ENCODE data around the gene LYPD6B.

Gene LYPD6B

DNA sequence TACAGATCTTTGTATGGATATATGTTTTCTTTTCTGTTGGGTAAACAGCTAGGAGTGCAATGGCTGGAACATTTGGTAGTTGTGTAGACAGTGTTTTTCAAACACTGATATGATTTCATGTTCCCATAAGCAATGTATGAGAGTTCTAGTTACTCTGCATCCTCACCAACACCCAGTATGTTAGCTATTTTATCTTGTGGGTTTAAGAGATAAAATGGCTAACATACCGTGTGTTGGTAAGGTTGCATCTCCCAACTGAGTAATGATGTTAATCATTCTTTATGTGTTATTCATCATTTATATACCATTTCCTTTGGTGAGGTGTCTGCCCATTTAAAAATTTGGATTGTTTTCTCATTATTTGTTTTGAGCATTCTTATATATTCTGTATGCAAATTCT, 65.7 kb downstream of the LYPD6B start:
- DNase-seq (ENCODE audit: low read depth in 4 of 4, low spot score in 1 of 4): no peak

DNA sequence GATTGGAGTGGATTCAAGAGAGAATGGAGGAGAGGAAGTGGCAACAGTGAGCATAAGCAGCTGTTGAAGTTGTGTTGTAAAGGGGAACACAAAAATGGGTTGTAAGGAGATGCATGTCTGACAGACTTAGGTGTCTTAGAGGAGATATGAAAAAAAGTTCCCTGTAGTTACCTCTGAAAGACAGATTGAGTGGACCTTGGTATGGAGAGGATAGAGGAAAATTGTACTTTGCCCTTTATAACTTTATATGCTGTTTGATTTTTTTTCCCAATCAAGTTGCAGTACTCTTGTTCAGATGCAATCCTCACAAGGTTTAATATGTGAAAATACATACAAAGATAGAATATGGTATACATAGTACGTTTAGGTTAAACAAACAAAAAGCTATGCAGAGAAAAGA, 73.6 kb downstream of the LYPD6B start:
- no peak for DNase-seq (ENCODE audit: low read depth in 4 of 4, low spot score in 1 of 4)

DNA sequence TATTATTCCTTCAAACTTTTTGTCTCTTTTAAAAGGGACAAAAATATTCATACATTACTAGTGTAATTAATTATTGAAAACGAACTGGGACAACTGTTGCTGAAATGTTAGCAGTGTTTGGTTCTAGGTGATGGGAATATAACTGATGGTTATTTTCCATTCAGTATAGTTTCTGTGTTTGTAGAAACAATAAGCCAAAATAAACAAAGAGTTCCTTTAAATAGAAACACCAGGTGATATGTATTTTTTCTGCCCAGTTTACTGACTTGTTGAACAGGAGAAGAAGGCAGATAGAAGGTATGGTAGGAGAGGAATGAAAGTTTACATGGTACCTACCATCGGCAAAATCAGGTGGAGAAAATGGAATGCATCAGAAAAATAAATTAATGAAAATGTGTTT, 74.2 kb downstream of the LYPD6B start:
- DNase-seq (ENCODE audit: low read depth in 4 of 4, low spot score in 1 of 4): no peak

DNA sequence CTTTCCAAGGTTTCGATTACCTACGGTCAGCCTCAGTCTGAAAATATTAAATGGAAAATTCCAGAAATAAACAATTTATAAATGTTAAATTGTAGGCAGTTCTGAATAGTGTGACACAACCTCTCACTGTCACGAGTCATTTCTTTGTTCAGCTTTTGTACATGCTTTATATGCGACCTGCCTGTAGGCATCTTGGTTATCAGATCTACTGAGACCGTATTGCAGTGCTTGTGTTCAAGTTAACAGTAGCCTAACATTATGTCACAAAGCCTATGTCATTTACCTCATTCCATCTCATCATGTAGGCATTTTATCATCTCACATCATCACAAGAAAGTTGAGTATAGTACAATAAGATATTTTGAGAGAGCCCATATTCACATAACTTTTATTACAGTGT, 77.3 kb downstream of the LYPD6B start:
- no peak for DNase-seq (ENCODE audit: low read depth in 4 of 4, low spot score in 1 of 4)

DNA sequence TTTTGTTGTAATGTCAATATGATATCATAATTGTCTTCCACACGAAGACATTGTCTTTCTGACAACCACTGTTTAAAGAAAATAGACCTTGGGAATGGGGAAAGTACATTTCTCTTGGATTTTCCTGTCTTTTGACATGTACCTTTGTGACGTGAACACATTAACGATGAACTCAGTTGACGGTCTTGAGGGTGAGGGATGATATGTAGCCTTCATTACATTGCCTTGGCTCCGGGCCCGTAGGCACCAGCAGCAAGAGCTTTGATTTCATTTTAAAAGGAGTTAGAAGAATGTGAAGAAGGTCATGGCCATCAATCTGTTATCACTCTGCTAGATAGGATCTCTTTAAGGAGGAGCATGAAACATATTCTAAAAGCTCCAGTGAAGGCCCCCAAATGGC, 80.9 kb downstream of the LYPD6B start:
- DNase-seq (ENCODE audit: low read depth in 4 of 4, low spot score in 1 of 4): no peak

DNA sequence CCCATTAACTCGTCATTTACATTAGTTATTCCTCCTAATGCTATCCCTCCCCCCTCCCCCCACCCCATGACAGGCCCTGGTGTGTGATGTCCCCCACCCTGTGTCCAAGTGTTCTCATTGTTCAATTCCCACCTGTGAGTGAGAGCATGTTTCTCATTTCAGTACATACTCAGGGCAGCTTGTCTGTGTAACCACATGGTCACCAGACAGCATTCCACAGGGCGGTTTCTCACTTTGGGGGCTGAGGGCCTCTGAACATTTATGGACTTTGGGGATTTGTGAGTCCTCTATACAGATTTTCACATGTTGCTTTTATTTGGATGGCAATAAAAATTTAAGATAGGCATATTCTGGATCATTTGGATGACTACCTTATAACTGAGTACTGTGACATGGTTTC, 84.0 kb downstream of the LYPD6B start:
- DNase-seq (ENCODE audit: low read depth in 4 of 4, low spot score in 1 of 4): no peak

DNA sequence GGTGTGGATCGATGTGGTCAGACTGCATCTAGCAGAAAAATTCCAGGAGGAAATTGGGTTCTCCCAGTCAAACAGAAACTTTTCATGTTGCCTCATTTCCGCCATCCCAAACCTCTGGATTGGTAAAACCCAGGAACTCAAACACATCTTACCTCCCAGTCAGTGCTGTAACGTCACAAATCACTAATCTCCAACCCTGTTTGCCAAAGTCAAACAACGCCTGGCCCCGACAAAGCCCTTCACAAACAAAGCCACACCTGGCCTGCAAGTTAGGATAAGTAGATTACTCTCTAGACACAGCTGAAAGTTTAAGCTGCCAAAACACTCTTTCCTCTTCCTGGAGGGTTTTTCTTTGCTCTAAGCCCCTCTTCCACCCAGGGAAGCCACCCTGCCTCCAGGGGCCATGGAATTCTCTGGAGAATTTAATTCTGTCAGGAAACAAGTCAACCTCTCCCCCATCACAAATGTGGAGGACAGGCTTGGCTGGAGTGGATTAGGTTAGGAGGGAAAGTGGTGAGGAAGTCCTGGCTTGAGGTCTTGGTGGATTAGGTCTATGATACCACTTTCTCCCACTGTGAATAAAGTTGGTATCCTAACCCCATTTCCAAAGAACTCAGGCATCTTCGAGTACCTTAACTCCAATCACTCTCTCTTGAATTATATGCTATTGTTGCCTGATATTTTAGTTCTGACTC, 86.7 kb downstream of the LYPD6B start:
- no peak for DNase-seq (ENCODE audit: low read depth in 4 of 4, low spot score in 1 of 4)

DNA sequence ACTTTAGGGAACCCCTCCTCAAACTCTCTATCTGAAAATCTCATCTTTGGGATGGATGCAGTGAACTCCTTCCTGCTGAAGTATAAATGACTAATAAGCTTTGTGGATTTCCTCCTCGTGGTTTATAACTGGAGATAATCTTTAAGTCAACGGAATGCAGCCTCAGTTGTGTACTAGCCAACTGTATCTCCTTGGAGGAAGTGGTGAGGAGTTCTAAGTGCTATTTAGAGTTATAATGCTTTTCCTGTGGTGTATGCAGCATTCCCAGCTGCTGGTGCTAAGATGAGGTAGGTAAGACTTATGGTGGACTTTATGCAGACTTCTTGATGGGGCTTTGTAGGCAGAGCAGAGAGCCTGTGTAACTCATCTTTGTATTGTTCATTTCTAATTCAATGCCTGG, 90.9 kb downstream of the LYPD6B start:
- DNase-seq (ENCODE audit: low read depth in 4 of 4, low spot score in 1 of 4): no peak

DNA sequence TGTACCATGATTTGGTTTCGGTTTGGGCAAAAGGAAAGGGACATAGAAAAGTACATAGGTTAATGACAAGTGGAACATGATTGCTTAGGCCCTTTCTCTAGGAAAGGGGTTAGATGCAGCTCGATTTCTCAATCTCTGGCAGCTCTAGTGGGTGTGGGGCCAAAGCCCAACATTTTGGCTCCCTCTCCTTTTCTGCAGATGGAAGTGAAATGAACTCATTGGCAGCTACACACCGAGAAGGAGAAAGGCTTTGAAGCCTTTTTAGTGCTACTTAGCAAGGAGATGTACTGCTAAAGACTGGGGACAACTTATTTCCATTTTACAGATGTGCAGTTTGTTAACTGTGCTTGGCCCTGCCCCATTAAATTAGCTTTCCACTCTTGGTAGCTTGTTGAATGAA, 93.8 kb downstream of the LYPD6B start:
- no peak for DNase-seq (ENCODE audit: low read depth in 4 of 4, low spot score in 1 of 4)

DNA sequence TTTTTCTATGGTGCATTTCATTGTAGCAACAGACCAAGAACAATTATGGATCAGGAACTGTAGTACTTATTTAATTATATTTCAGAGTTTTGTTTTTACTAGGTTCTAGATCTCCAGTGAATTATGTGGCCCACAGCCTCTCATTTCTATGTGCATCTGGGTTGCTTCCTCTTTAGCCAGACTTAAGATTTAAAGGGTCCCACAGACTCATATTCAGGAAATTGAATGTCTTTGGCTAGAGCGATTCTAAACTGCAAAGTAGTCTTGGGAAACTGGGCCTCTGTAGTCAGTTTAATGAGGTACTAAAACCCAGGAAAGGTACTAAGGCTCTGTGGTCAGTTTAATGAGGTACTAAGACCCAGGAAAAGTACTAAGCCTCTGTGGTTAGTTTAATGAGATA, 94.4 kb downstream of the LYPD6B start:
- DNase-seq (ENCODE audit: low read depth in 4 of 4, low spot score in 1 of 4): no peak

DNA sequence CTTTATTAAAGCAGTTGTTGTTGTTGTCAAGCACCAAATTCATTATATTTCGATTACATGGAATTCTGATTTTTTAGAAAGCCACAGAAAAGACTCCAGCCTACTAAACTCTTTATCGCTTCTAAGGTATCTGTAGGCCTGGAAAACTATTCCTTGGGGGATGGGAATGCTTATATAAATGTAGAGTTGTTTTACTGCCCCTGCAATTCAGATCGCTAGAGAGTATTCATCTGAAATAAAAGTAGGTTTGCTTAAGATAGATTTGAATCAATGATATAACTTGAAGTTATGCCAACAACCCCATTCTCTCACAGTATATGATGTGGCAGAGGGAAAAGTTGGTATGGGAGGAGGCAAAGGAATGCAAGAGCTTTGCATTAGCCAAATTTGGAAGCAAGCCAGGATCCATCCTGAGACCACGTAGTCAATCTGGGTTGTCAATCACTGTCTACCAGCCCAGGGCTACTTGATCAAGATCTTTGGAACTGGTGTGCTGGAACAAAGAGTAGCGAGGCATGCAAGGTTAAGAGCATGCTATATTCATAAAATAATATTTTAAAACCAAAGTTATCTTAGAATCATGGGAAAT, 95.9 kb downstream of the LYPD6B start:
- DNase-seq (ENCODE audit: low read depth in 4 of 4, low spot score in 1 of 4): no peak

DNA sequence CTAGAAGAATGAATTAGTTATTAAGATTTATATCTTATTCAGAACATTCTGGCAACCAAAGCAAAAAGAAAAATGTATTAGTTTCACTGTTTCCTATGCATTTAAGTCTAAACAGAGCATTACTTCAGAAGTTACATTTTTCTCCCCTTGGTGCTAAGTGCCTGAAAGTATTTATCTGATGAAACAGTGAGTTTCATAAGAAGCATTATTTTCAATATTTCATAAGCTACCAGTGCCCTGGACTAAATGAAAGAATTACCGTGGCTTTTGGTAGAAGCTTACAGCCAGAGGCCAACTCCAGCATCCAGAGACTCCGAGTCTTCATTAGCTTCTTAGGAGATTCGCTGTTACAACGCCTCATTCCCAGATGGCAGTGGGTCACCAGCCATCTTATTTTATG, 97.6 kb downstream of the LYPD6B start:
- no peak for DNase-seq (ENCODE audit: low read depth in 4 of 4, low spot score in 1 of 4)

DNA sequence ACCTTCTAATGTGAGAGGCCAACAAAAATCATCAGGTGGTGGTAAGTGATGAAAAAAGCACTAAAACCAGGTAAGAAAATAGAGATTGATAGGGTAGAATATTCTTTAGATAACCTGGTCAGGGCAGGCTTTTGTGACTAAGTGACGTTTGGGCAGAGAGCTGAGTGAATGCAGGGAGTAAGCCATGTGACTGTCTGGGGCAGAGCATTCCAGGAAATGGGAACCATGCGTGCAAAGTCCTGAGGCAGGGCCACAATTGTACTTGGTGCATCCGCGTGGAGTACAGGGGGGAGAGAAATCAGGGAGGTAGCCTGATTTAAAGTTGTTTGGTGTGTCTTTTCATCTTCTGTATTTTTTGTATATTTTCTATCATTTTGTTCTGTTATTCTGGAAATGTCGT, 102.5 kb downstream of the LYPD6B start:
- DNase-seq (ENCODE audit: low read depth in 4 of 4, low spot score in 1 of 4): no peak

DNA sequence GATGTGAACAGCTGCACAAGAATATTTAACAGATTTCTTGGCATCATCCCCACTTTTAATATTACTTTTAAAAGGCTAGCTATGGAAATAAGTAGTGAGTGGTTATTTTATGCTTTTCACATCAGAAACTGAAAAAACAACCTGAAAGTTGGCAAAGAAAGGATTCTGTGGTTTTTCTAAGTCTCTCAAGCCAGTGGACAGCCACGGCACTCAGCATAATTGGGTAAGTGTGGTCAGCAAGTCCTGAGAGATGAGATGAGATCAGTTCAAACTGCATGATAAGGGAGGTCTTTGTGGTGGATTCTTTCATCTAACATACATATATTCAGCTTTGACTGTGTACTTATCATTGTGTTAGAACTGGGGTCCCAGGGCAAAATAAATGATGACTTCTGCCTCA, 105.2 kb downstream of the LYPD6B start:
- DNase-seq (ENCODE audit: low read depth in 4 of 4, low spot score in 1 of 4): no peak

DNA sequence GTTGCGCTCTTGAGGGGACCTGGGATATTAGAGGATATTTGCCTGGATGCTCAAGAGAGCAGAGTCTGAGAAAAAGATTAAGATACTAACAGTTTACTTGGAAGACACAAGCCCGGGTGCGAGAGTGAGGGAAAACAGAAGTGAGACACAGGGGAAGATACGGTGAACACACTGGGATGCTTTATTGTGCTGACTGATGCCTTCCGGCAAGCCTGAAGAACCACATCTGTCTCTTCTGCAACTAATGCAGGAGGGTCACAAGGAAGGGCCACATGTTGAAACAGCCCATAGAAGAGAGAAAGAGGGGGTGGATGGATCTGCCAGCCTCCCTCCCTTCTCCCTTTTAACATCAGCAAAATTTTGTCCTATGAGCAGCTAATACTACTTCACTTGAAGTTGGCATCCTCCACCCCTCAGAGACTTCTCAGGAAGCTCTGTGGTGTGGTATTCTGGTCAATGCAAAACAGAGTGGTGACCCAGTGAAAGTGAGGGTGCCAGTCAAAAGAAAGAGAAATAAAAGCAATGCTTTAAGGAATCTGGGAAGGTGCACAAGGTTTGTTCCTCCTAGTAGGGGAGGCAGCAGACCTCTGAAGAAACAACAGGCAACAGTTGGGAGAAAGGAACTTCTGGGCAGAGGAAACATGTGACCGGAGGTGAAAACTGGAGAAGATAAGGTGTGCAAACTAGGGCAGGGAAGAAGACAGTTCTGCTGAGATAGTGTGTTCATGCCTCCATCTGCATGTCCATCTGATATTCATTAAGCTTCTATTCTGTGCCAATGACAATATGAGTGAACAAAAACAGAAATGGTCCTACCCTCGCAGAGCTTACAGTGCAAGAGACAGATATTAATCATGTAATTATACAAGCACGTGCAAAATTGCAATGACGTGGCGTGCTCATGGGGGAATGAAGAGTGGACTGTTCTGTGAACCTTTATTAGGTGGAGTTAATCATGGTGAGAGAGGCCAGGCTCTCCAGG, 107.1 kb downstream of the LYPD6B start:
- DNase-seq (ENCODE audit: low read depth in 4 of 4, low spot score in 1 of 4): no peak

DNA sequence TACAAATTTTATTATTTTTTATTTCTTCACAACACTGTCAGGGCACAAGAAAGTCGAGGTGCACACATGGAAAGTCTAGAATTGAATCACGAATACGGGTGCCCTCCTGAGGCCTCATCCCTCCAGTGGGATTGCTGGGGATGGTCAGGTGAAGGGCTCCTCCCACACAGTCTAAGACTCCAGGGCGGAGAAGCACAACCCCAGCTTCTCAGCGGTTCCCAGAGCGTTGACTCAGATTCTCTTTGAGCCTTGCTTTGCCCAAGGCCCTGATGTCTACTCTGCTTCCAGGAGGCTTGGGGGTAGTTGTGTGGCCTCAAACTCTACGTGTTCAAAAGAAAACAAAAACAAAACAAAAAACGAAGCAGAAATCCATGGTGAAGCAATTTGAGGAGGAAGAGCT, 108.4 kb downstream of the LYPD6B start:
- no peak for DNase-seq (ENCODE audit: low read depth in 4 of 4, low spot score in 1 of 4)

DNA sequence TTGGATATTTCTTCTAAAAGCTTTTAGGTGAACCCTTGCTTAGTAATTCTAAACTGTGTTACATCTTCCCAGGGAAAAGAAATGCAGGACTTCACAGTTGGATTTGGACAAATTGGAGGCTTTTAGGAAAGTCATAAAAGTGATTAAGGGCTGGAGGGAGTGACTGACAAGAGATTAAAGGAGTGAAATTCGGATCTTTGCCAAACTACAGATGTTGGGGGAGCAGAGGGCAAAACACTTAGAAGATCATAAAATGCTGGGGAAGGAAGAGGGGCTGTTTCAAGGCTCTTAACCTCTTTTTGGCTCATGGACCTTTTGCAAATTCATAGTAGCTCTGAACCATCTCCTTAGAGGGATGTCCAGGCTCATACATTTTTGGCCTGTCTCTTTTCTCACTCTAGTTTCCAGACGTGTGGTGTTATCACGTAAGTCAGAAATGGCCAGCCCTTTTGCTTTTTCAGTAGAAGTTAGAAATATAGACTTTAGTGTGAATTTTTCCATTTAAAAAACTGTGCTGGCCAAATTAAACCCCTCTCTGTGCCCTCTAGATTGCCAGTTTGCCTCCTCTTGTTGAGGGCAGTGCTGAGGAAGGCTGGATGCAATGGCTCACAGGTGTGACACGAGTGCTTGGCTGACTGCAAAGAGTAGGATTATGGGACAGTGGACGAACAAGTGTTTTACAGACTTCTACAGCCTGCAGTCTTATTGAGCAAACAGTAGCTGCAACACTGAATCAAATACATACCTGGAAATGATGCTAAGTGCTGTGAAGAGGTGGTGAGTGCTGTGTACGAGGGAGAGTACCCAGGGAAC, 109.9 kb downstream of the LYPD6B start:
- DNase-seq (ENCODE audit: low read depth in 4 of 4, low spot score in 1 of 4): no peak

DNA sequence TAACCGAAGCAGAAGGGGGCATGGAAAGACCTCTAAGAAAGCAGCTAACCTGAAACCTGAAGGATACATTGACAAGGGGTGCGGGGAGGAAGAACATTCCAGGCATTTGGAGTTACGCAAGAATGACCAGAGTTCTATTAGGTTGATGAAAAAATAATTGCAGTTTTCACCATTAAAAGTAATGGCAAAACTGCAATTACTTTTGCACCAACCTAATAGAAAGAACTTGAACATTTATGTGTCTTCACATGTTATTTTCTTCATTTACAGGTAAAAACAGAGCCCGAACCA, 110.5 kb downstream of the LYPD6B start:
- no peak for DNase-seq (ENCODE audit: low read depth in 4 of 4, low spot score in 1 of 4)

DNA sequence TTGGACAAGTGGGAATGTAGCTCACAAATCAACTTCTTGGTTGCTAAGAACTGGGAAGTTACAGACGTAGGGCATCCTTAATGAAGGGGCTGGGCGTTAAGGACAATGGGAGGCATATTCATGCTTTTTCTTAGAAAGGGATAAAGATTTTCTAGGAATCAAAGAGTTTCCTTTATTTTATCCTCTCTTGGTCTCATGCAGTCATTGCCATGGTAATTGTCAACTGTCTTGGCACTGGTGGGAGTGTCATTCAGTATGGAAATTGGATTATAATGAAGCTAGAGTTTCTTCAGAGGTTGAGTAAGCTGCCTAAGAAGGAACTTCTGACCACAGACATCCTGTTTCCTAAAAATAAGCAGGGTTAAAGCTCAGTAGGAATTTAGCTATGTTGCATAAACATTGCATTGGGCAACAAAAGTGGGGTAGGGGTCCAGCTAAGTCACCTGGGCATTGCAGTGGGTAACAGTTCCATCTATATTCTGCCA, 114.0 kb downstream of the LYPD6B start:
- DNase-seq (ENCODE audit: low read depth in 4 of 4, low spot score in 1 of 4): no peak

DNA sequence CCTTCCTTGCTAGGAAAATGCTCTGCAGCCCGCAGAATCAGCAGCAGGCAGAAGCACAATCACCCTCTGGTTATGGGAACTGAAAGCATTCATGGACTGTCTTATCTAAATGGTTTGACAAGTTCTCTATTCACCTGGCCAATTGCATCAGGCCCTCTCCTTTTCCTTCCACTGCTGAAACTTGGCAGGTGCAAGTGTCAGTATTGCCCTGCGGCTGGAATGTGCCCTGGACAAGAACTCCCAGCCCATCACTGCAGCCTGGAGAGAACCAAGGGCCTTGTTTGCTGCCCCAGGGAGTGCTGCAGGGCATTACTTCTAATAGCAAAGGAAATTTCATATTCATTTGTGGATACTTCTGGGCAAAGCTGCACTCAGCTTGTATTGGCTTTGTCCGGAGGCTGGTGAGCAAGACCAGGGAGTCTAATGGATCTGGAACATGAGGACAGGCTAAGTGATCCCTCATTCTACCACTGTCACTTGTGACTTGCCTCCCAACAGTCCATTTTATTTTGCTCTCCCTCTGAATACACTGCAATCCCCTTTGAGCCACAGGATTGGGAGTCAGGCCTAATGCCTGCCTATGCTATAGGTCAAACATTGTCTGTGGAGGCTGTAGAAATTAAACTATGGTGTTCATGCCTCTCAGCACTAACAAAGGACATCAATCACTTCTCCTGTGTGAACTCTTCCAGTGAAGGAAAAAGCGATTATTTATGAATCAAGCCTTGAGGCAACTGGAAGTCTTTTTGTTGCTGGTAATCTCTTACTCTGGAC, 116.9 kb downstream of the LYPD6B start:
- DNase-seq (ENCODE audit: low read depth in 4 of 4, low spot score in 1 of 4): no peak

DNA sequence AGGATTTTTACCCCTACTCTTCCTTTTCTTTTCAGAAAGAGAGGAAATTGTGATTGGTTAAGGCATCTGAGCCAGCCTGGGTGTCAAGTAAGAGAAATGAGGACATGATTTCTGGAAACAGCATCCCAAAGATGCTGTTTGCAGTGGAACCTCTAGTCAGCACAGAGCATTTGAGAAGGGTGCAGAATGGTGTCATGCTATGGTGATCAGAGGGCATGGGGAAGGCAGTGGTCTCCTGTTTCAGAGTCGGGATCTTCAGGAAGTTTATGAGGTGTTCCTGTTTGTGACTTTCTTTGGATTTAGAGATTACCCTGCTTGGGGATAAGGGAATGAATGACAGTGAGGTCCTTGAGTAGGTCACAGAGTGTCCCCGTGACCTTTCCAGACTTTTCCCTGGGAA, 117.5 kb downstream of the LYPD6B start:
- no peak for DNase-seq (ENCODE audit: low read depth in 4 of 4, low spot score in 1 of 4)
